SU-DHL-6 (cell line): ENCODE data around the gene EPN1.

ENCODE experiments used
- H2AFZ ChIP-seq: fragments of 200-600 bp; sonication (generic); 2 replicates; pipeline ENCODE4 v1.6.1; 2014; ENCODE audit warnings: low read depth, mild to moderate bottlenecking, moderate library complexity, mixed read lengths, antibody characterized with exemption, low read length; ENCODE audit not compliant: severe bottlenecking
- H3F3A ChIP-seq: fragments of 200-600 bp; shearing (Covaris generic); 2 replicates; pipeline ENCODE4 v1.6.0; 2016; ENCODE audit warnings: antibody characterized with exemption, mild to moderate bottlenecking; ENCODE audit not compliant: insufficient read depth
- H3K27ac ChIP-seq: fragments of 200-600 bp; sonication (generic); 2 replicates; pipeline ENCODE4 v1.5.1; 2016; ENCODE audit warnings: low read depth, mild to moderate bottlenecking, low read length, moderate library complexity, mixed read lengths
- H3K27me3 ChIP-seq: fragments of 200-600 bp; sonication (generic), shearing (Covaris generic); 2 replicates; pipeline ENCODE4 v1.6.0; 2014; ENCODE audit warnings: mild to moderate bottlenecking, low read length
- H3K36me3 ChIP-seq: fragments of 200-600 bp; sonication (generic); 2 replicates; pipeline ENCODE4 v1.6.1; 2014; ENCODE audit warnings: mild to moderate bottlenecking, low read length, mixed read lengths
- H3K4me2 ChIP-seq: fragments of 300-600, 200-600 bp; shearing (Covaris generic), sonication (generic); 2 replicates; pipeline ENCODE4 v1.6.0; 2014; ENCODE audit warnings: low read length, low read depth, mild to moderate bottlenecking; ENCODE audit not compliant: poor library complexity, severe bottlenecking
- H3K4me3 ChIP-seq: fragments of 200-600 bp; sonication (generic); 2 replicates; pipeline ENCODE4 v1.5.1; 2014; ENCODE audit warnings: antibody characterized with exemption, low read length, mild to moderate bottlenecking, mixed read lengths; ENCODE audit not compliant: insufficient read depth, poor library complexity, severe bottlenecking
- H3K79me2 ChIP-seq: fragments of 200-600 bp; sonication (generic); 2 replicates; pipeline ENCODE4 v1.6.1; 2014; ENCODE audit warnings: mild to moderate bottlenecking, low read length, moderate library complexity; ENCODE audit not compliant: insufficient read depth
- H3K9ac ChIP-seq: fragments of 200-600 bp; sonication (generic); 2 replicates; pipeline ENCODE4 v1.7.0; 2014; ENCODE audit warnings: mild to moderate bottlenecking, low read length
- H3K9me2 ChIP-seq: fragments of 200-600 bp; sonication (generic); replicated peaks from 2 replicates; pipeline ENCODE4 v1.6.1; 2014; ENCODE audit warnings: low read length; ENCODE audit not compliant: insufficient read depth
- H3K9me3 ChIP-seq: fragments of 200-600 bp; sonication (generic); 2 replicates; pipeline ENCODE4 v1.6.1; 2014; ENCODE audit warnings: low read length, mixed read lengths; ENCODE audit not compliant: insufficient read depth
- H4K20me1 ChIP-seq: fragments of 200-600 bp; sonication (generic); 2 replicates; pipeline ENCODE4 v1.6.1; 2014; ENCODE audit warnings: low read depth, mild to moderate bottlenecking, antibody characterized with exemption, low read length, moderate library complexity, mixed read lengths
- CTCF ChIP-seq: fragments of 200-600 bp; sonication (generic); IDR thresholded peaks from one replicate; pipeline ENCODE4 v1.5.1; 2017; ENCODE audit warnings: antibody characterized with exemption, mild to moderate bottlenecking, low read length, moderate library complexity; ENCODE audit not compliant: insufficient read depth, poor library complexity, severe bottlenecking
- EZH2phosphoT487 ChIP-seq: fragments of 200-600 bp; sonication (generic), shearing (Covaris generic); conservative IDR thresholded peaks from 2 replicates; pipeline ENCODE4 v1.6.1; 2018; ENCODE audit warnings: mild to moderate bottlenecking, antibody characterized with exemption, low read length, moderate library complexity, mixed read lengths

The EPN1 gene

GRCh38 chr19:55667006-55667381, 8.0 kb upstream of the EPN1 start:
- H3K4me3 ChIP-seq = no peak overlapping the region
- H3K4me2 ChIP-seq = no peak overlapping the region
- no peaks in the 10 kb centered on the region for H3K9me3 ChIP-seq
- H3F3A ChIP-seq = 0 out of 2 replicates have a peak, but pooled peaks cover 2% of the 10 kb centered on the region
- no peaks in the 10 kb centered on the region for H3K27me3 ChIP-seq
- peaks cover 11% of the 10 kb centered on the region; the same call in 1 of the 2 replicates for H3K36me3 ChIP-seq
- no peak overlapping the region for H3K9ac ChIP-seq
- no peak overlapping the region for H3K27ac ChIP-seq
- peaks cover 91% of the 10 kb centered on the region for H3K79me2 ChIP-seq
- TF ChIP-seq CTCF (no peak), EZH2phosphoT487 (no peak)
- no peaks in the 10 kb centered on the region for H3K9me2 ChIP-seq
- peaks cover 13% of the 10 kb centered on the region; the same call in 1 of the 2 replicates for H4K20me1 ChIP-seq
- H2AFZ ChIP-seq = no peak overlapping the region

GRCh38 chr19:55667511-55667910, 7.5 kb upstream of the EPN1 start:
- Histone ChIP-seq H3F3A (peaks cover 7% of the 10 kb centered on the region; the same call in 1 of the 2 replicates), H4K20me1 (peaks cover 16% of the 10 kb centered on the region)

GRCh38 chr19:55667958-55668357, 7.1 kb upstream of the EPN1 start:
- Histone ChIP-seq H3F3A (peaks cover 10% of the 10 kb centered on the region; the same call in 1 of the 2 replicates), H3K9me3 (no peaks in the 10 kb centered on the region), H3K9ac (no peak overlapping the region), H3K4me2 (no peak overlapping the region), H3K27me3 (no peaks in the 10 kb centered on the region), H3K9me2 (no peaks in the 10 kb centered on the region), H4K20me1 (peaks cover 16% of the 10 kb centered on the region), H2AFZ (no peak overlapping the region), H3K36me3 (peaks cover 16% of the 10 kb centered on the region), H3K27ac (no peak overlapping the region), H3K4me3 (no peak overlapping the region), H3K79me2 (peaks cover 91% of the 10 kb centered on the region)
- TF ChIP-seq EZH2phosphoT487 (no peak), CTCF (no peak)

More at GRCh38 chr19:55667511-55667910, 7.5 kb upstream of the EPN1 start:
- Histone ChIP-seq H3K36me3 (peaks cover 16% of the 10 kb centered on the region), H3K4me3 (no peak overlapping the region), H3K27ac (no peak overlapping the region), H3K9ac (no peak overlapping the region), H3K79me2 (peaks cover 91% of the 10 kb centered on the region), H3K4me2 (no peak overlapping the region), H2AFZ (no peak overlapping the region), H3K9me3 (no peaks in the 10 kb centered on the region), H3K9me2 (no peaks in the 10 kb centered on the region), H3K27me3 (no peaks in the 10 kb centered on the region)
- TF ChIP-seq EZH2phosphoT487 (no peak), CTCF (no peak)
